HepG2 (cell line): Measurements from ENCODE around the gene SLC13A5. TPM values are rescaled to one million over a fixed set of nuclear protein-coding genes. Genes with fewer than 3 reads are reported as not detected.

Experiments used
- ARNT ChIP-seq: fragments of 450-650 bp; IDR thresholded peaks from 2 replicates; pipeline ENCODE4 v1.6.1; 2017
- CBX2 ChIP-seq, 2 experiments: fragments of 200-600 bp in 1 of 2; sonication (generic); formaldehyde crosslinking in 1 of 2; IDR thresholded peaks; 2 replicates each; pipeline versions ENCODE4 v1.7.0 to v1.8.1; 2018 to 2022; ENCODE audit warnings: low read depth in 2 of 2, low read length in 1 of 2, mild to moderate bottlenecking in 1 of 2, missing genetic modification reagents in 1 of 2
- FOXO1 ChIP-seq: sonication (generic); formaldehyde crosslinking; IDR thresholded peaks from 2 replicates; pipeline ENCODE4 v1.4.0; 2020; ENCODE audit warnings: missing genetic modification reagents
- GLMP ChIP-seq: sonication (generic); formaldehyde crosslinking; IDR thresholded peaks from 2 replicates; pipeline ENCODE4 v1.9.0; 2021; ENCODE audit warnings: missing genetic modification reagents, mild to moderate bottlenecking, borderline replicate concordance
- HHEX ChIP-seq: IDR thresholded peaks from 2 replicates; pipeline ENCODE4 v1.6.1; 2016; ENCODE audit warnings: control low read depth
- HNRNPL ChIP-seq: fragments of 200-400 bp; formaldehyde crosslinking; IDR thresholded peaks from 2 replicates; pipeline ENCODE4 v1.6.1; 2017; ENCODE audit warnings: mild to moderate bottlenecking, low read depth, low read length
- MED13 ChIP-seq: sonication (generic); formaldehyde crosslinking; IDR thresholded peaks from 2 replicates; pipeline ENCODE4 v1.5.0; 2020; ENCODE audit warnings: missing genetic modification reagents
- MXD1 ChIP-seq: sonication (generic); formaldehyde crosslinking; IDR thresholded peaks from 2 replicates; pipeline ENCODE4 v1.4.0; 2020; ENCODE audit warnings: mild to moderate bottlenecking, missing genetic modification reagents
- NBN ChIP-seq: fragments of 450-650 bp; conservative IDR thresholded peaks from 2 replicates; pipeline ENCODE4 v1.6.1; 2017
- NCOA5 ChIP-seq: sonication (generic); formaldehyde crosslinking; IDR thresholded peaks from 2 replicates; pipeline ENCODE4 v1.4.0; 2020; ENCODE audit warnings: missing genetic modification reagents
- POLR2A ChIP-seq, 2 experiments: IDR thresholded peaks; 2 replicates each; pipeline ENCODE4 v1.6.1; 2011; ENCODE audit warnings: low read depth in 2 of 2, low read length in 2 of 2, mild to moderate bottlenecking in 1 of 2, moderate library complexity in 1 of 2; ENCODE audit not compliant: insufficient read depth in 1 of 2
- REL ChIP-seq: sonication (generic); formaldehyde crosslinking; conservative IDR thresholded peaks from 2 replicates; pipeline ENCODE4 v1.8.0; 2022; ENCODE audit warnings: mild to moderate bottlenecking, missing genetic modification reagents, moderate library complexity
- SAP130 ChIP-seq: IDR thresholded peaks from 2 replicates; pipeline ENCODE4 v1.6.1; 2016; ENCODE audit warnings: low read depth
- ZFAT ChIP-seq: sonication (generic); formaldehyde crosslinking; conservative IDR thresholded peaks from 2 replicates; pipeline ENCODE4 v1.8.1; 2023; ENCODE audit warnings: missing genetic modification reagents, inconsistent platforms
- ZFP90 ChIP-seq: sonication (generic); formaldehyde crosslinking; IDR thresholded peaks from 2 replicates; pipeline ENCODE4 v1.8.0; 2022; ENCODE audit warnings: missing genetic modification reagents, mild to moderate bottlenecking, inconsistent platforms, borderline replicate concordance
- ZNF274 ChIP-seq: sonication (generic); formaldehyde crosslinking; IDR thresholded peaks from 2 replicates; pipeline ENCODE4 v1.5.1; 2020; ENCODE audit warnings: mild to moderate bottlenecking, missing genetic modification reagents
- ZNF646 ChIP-seq: sonication (generic); formaldehyde crosslinking; IDR thresholded peaks from 2 replicates; pipeline ENCODE4 v1.9.0; 2021; ENCODE audit warnings: mild to moderate bottlenecking, missing genetic modification reagents
- ZNF709 ChIP-seq: sonication (generic); formaldehyde crosslinking; IDR thresholded peaks from 2 replicates; pipeline ENCODE4 v1.5.0; 2020; ENCODE audit warnings: mild to moderate bottlenecking, missing genetic modification reagents
- ZNF720 ChIP-seq: sonication (generic); formaldehyde crosslinking; IDR thresholded peaks from 2 replicates; pipeline ENCODE4 v1.4.0; 2020; ENCODE audit warnings: missing genetic modification reagents
- ZNF746 ChIP-seq: sonication (generic); formaldehyde crosslinking; IDR thresholded peaks from 2 replicates; pipeline ENCODE4 v1.8.0; 2022; ENCODE audit warnings: mild to moderate bottlenecking, missing genetic modification reagents
- polyA plus RNA-seq, 8 experiments: library from polyadenylated mRNA; depleted of rRNA in 3 of 8; stranded (reverse) in 7 of 8; unstranded in 1 of 8; fragments of >200 nt; fragmentation: Illumina TruSeq in 4 of 8; extraction: Trizol in 4 of 8; gene quantifications; 2 replicates each; pipeline versions ENCODE4 v1.2.1 to v1.2.3, GENCODE V29; 2011 to 2016; ENCODE audit warnings: low read depth in 4 of 8, missing spikeins in 1 of 8, mixed read lengths in 1 of 8; ENCODE audit not compliant: insufficient read depth in 1 of 8
- total RNA-seq, 5 experiments: library from RNA; depleted of rRNA; stranded (reverse); fragments of >200 nt; fragmentation: Illumina TruSeq; extraction: Trizol; gene quantifications; 2 replicates each; pipeline ENCODE4 v1.2.3, GENCODE V29; 2016; ENCODE audit warnings: low read depth in 1 of 5
- TF ChIP-seq, protein P1 (sequence below): IDR thresholded peaks from 2 replicates; pipeline ENCODE4 v1.6.1; 2016; ENCODE audit warnings: mild to moderate bottlenecking, missing biosample characterization, missing genetic modification reagents

SLC13A5 gene
- total and polyA plus RNA-seq, 2 of the 13 experiments (the other 11 are each of a cell fraction or from before 2014, with no cell fraction given): 42.8 to 310 TPM

DNA sequence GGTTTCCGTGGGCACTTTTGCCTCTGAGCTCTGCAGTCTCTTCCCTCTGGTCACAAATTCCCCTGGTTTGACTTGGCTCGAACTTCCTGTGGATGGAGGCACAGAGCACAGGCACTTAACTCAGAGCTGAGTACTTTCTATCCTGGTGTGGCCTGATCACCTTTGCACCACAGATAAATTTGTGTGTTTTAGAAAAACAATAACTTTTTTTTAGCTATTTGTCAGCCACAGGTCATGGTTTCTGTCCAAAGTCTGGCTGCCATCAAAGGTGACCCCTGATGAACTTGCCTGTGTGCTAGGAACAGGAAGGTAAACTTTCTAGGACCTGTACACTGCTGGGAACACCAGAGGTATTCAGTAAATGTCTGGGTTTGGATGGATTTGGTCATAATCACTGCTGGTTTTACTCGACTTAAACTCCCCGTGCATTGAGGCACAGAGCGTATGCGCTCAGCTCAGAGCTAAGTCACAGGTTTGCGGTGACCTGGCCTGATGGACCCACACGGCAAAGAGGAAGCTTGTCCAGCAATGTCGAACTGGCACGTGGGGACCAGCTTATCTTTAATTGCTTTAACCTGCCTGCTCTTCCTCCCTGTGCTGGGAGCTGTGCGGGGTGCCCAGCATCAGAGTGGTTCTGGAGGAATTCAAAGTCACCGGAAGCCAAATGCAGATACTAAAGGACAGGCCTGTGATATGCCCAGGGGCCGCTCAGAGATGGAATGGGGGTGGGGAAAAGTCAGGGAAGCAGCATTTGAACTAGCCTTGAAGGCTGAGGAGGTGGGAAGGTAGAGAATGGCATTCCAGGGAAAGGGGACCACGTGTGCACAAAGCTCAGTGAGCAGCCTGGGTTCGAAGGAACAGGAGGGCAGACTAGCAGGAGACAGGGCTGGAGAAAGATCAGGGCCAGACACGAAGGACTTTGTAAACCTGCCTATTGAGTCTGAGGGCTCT, 12.9 kb downstream of the SLC13A5 start (continued):
- TF ChIP-seq ZNF646 (CRISPR knock-in tag) (peak; percentile 76), ZNF746 (CRISPR knock-in tag) (peak; percentile 71; the same call in 1 of the 2 replicates), ZFP90 (CRISPR knock-in tag) (peak; percentile 49; the same call in 1 of the 2 replicates), ZFAT (CRISPR knock-in tag) (no peak), CBX2 (IDR thresholded peaks at IDR 0.05; ENCODE audit: low read depth, low read length) (no peak), CBX2 (CRISPR knock-in tag; IDR thresholded peaks at IDR 0.05; ENCODE audit: low read depth) (no peak), NCOA5 (CRISPR knock-in tag) (no peak), NBN (no peak), HHEX (peak; percentile 73; the same call in 1 of the 2 replicates), HNRNPL (peak; percentile 40; the same call in 1 of the 2 replicates), MED13 (CRISPR knock-in tag) (peak; percentile 87), MXD1 (CRISPR knock-in tag) (peak; percentile 52; the same call in 1 of the 2 replicates), SAP130 (peak; percentile 82), REL (CRISPR knock-in tag) (no peak), FOXO1 (peak; percentile 97), ZNF709 (peak; percentile 87; the same call in 1 of the 2 replicates), GLMP (no peak), ARNT (no peak), ZNF274 (CRISPR knock-in tag) (no peak), ZNF720 (CRISPR knock-in tag) (no peak), POLR2A (IDR thresholded peaks at IDR 0.05; ENCODE audit: insufficient read depth in 1 of 2, low read depth in 2 of 2, low read length in 2 of 2) (peak in 1 of 2 experiments; percentile 52; a peak in 2 of 4 replicates)
- TF ChIP-seq, protein P1, sequence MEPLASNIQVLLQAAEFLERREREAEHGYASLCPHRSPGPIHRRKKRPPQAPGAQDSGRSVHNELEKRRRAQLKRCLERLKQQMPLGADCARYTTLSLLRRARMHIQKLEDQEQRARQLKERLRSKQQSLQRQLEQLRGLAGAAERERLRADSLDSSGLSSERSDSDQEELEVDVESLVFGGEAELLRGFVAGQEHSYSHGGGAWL (CRISPR knock-in tag): peak; percentile 24; the same call in 1 of the 2 replicates
